ENCODE data around the gene OSBPL6. TPM values are rescaled to one million over a fixed set of nuclear protein-coding genes. Genes with fewer than 3 reads are reported as not detected.
"Not testable (repeated sequence)": the region's sequence is repeated elsewhere in the genome, so short reads cannot be mapped to it uniquely, and the experiment has no call there.

OSBPL6 gene
- total RNA-seq, 1 experiment from 2014 or later: 3.1 TPM

GRCh38 chr2:178301649-178302238 lies 107.4 kb downstream of the OSBPL6 start:
- DNase-seq (ENCODE audit: low spot score): no peak

DNA sequence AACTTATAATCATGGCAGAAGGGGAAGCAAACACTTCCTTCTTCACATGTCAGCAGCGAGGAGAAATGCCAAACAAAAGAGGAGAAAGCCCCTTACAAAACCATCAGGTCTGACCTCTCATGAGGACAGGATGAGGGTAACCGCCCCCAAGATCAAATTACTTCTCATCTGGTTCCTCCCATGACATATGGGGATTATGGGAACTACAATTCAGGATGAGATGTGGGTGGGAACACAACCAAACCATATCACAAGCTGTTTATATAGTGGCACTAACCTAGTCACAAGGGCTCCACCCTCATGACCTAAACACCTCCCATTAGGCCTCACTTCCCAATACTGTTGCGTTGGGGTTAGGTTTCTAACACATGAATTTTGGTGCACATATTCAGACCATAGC lies 110.0 kb downstream of the OSBPL6 start:
- no peak for DNase-seq (ENCODE audit: low spot score)

DNA sequence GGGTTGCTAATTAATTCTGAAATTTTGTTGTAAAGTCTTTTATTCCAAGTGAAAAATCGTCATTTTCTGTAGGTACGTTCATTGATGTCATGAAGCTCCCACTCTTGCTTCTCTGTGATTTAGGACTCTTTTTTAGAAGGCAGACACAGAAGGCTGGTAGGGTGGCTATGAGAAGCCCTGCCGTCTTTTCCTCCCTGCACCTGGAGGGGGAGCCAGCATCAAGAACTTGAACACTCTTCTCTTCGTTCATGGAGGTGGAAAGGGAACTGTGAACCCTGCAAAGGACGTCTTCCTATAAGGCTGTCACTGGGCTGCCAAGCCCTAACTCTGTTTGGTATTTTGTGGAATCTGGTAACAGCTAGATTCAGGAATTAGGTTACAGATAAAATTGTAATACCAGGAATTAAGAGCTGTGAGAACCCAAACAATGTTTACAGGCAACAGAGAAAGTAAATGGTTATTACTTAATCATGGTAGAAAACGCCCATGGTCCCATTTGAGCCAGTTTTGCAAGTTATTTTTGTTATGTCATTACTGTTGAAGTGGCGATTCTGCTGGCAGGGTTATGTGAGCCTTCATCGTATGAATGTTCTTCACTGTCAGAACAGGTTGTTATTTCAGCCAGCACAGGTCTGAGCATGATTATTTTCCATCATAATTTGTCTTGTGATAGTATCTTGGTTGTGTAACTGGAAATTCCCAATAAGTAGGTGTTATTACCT lies 112.2 kb downstream of the OSBPL6 start:
- DNase-seq (ENCODE audit: low spot score): peak; percentile 26

DNA sequence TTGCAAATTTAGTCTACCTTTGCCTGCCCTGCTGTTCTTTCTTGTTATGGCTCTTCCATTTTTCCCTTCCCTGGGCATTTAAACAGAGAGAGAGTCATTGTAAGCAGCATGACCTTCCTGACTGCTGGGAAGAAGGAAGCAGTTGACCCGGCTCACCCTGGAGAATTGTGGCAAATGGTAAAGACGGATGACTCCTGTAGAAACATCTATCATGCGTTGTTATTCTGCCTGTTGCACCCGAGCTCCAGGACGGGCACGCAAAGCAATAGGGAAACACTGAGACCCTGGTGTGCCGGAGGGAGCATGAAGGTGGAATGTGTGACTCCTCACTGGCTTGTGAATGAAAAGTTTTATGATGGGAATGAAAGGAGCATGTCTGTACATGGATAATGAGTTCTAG lies 113.3 kb downstream of the OSBPL6 start:
- no peak for DNase-seq (ENCODE audit: low spot score)

DNA sequence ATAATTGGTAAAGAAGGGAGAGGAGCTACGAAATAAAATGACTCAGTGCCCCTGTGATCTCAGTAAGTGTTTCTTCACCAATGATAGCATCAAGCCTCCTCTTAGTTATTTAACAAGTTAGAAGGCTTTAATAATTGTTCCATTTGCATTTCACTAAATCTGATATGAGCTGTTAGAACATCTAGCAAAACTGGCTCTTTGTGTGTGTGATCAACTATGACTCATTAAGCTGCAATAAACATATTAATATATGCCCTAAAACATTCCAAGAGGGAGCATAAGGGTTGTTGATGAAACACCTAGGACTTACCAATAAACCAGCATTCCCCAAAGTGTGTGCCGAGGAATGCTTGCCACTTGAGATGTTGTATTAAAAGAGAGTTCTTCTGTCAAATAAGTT lies 115.2 kb downstream of the OSBPL6 start:
- no peak for DNase-seq (ENCODE audit: low spot score)

DNA sequence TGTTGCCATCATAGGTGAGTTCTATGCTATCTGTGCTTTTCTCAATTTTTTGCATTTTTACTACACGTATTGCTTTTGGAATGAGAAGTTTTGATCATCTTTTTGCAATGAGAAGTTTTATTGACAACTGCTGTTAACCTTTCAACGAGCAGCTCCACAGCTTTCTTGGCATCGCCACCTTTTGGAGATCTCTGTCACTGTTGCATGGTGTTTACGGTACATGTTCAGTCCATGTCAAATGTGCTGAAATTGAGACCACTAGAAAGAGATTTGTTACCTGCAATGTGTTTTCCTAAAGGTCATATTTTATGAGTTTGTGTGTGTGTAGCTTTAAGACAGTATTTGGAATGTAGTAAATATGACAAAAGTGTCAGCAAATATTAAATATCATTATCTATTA lies 120.8 kb downstream of the OSBPL6 start:
- no peak for DNase-seq (ENCODE audit: low spot score)

GRCh38 chr2:178315488-178315948 lies 121.2 kb downstream of the OSBPL6 start:
- no peak for DNase-seq (ENCODE audit: low spot score)

DNA sequence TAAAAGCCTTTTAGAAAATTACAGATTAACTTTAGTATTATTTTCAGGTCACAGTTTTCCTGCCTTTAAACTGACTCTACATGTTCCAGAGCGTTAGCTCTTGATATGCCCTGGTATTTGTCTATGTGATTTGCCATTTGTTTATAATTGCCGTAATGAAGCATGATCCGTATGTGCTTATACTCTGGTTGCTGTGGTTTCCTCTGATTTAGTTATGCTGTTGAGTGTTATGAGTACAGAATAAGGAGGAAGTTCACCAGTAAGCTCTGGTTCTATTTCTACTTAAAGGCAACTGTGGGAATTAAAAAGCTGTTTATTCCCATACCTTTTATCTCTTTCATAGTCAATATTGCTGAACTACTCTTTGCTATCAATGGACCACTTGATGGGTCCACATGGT lies 123.5 kb downstream of the OSBPL6 start:
- DNase-seq (ENCODE audit: low spot score): no peak

GRCh38 chr2:178320011-178320585 lies 125.8 kb downstream of the OSBPL6 start:
- DNase-seq (ENCODE audit: low spot score): no peak

DNA sequence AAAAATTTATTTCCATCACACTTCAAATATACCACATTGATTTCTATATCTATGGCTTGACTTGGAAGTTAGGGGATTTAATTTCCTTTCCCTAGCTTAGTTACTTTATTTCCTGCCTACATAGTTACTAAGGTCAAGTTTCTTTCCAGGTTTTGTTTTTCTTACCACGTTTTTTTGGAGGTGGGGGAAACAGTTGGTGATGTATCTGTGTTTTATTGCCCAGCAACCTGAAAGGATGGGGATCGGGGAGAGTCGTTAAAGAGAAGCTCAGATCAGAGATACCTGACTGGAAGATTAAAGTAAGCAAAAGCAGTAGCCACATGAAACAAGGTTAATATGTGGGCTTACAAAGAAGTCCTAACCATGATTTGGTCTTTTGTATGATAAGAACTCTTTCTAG lies 127.8 kb downstream of the OSBPL6 start:
- no peak for DNase-seq (ENCODE audit: low spot score)

DNA sequence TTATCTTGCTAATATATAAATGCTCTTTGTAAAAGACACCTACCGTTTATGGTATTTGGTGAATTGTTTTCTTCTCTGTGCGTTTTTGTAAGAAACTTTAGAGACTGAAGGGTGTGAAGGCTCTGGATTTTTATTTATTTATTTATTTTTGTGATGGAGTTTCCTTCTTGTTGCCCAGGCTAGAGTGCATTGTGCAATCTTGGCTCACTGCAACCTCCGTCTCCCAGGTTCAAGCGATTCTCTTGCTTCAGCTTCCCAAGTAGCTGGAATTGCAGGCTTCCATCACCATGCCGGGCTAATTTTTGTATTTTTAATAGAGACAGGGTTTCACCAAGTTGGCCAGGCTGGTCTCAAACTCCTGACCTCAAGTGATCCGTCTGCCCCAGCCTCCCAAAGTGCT lies 129.0 kb downstream of the OSBPL6 start:
- not testable (repeated sequence) for DNase-seq (ENCODE audit: low spot score)

GRCh38 chr2:178324077-178324476 lies 129.8 kb downstream of the OSBPL6 start:
- no peak for DNase-seq (ENCODE audit: low spot score)

GRCh38 chr2:178325268-178325667 lies 131.0 kb downstream of the OSBPL6 start:
- no peak for DNase-seq (ENCODE audit: low spot score)

GRCh38 chr2:178327516-178327915 lies 133.2 kb downstream of the OSBPL6 start:
- no peak for DNase-seq (ENCODE audit: low spot score)

- no peak for DNase-seq (ENCODE audit: low spot score)
Measured at GRCh38 chr2:178328037-178328436, 133.7 kb downstream of the OSBPL6 start.

GRCh38 chr2:178330175-178331017 lies 136.1 kb downstream of the OSBPL6 start:
- no peak for DNase-seq (ENCODE audit: low spot score)

- DNase-seq (ENCODE audit: low spot score): no peak
Measured at GRCh38 chr2:178331474-178332432, 137.4 kb downstream of the OSBPL6 start.

- DNase-seq (ENCODE audit: low spot score): no peak
Measured at GRCh38 chr2:178333851-178334250, 139.5 kb downstream of the OSBPL6 start.

DNA sequence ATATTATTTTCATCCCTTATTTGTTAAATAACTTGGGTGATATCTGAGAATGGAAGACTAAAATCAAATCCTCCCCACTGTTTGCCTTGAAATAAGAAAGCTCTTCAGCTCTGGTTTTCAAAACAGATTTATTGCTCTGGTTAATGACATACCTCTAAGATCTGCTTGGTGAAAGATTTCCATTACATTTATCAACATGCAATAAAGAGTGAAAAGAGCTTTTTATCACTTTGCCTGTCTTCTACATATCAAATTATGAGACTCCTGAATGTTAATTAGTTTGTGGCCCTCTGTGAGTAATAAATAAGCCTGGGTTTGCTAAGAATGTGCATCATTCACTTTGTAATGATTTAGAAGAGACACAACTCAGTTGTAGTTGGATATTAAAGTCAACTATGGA lies 140.9 kb downstream of the OSBPL6 start:
- DNase-seq (ENCODE audit: low spot score): no peak

GRCh38 chr2:178344121-178344520 lies 149.8 kb downstream of the OSBPL6 start:
- no peak for DNase-seq (ENCODE audit: low spot score)

DNA sequence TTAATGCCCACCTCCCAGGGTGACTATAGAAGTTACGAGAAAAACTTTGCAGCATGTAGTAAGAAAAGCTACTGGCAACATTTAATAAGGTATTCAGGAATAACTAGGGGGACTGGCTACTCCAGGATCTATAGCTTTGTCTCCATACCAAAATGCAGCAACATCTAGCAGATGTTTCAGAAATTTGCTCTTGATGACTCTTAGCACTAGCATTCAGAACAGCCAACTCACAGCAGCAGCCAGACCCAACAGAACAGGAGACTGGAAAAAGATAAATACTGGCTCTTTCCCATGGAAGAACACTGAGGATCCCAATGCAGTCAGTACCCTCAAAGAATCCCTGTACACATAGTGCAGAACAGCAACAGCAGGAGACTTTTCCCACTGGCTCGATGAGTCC lies 151.6 kb downstream of the OSBPL6 start:
- no peak for DNase-seq (ENCODE audit: low spot score)

Measured in A172 (cell line).